SU-DHL-6 (cell line): ENCODE measurements around the gene DGLUCY.

ENCODE experiments used
- EZH2phosphoT487 ChIP-seq: fragments of 200-600 bp; sonication (generic), shearing (Covaris generic); conservative IDR thresholded peaks from 2 replicates; pipeline ENCODE4 v1.6.1; 2018; ENCODE audit warnings: mild to moderate bottlenecking, antibody characterized with exemption, low read length, moderate library complexity, mixed read lengths
- TF ChIP-seq, protein P1 (sequence below): fragments of 200-600 bp; sonication (generic); IDR thresholded peaks from one replicate; pipeline ENCODE4 v1.5.1; 2017; ENCODE audit warnings: antibody characterized with exemption, mild to moderate bottlenecking, low read length, moderate library complexity; ENCODE audit not compliant: insufficient read depth, poor library complexity, severe bottlenecking

DNA sequence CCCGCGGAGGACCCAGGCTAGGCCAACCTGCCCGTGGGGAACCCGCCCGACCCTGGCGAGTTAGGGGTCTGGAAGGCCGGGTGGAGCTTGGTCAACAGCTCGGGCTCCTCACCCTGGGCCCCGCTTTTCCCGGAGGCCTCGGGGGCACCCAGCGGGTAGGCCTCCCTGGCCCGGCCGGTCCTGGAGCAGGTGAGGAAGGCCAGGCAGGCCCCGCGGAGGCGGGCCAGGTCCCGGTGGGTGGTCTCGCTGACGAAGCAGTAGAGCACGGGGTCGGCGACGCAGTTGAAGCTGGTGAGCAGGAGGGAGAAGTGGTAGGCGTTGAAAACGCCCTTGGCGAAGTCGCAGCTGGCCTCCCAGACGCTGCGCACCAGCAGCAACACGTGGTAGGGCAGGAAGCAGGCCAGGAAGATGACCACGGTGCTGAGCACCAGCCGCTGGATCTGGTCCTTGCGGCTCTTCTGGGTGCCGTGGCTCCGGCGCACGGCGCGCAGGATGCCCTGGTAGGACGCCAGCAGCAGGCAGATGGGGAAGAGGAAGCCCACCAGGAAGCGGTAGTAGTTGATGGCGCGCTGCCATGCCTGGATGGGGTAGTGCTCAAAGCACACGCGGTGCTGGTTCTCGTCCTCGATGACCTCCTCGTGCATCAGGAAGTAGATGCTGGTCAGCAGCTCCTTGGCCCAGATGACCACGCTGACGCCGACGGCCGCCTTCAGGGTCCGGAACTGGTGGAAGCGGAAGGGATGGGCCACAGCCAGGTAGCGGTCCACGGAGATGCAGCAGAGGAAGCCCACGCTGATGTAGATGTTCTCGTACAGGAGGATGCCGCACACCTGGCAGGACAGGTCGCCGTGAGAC, 120.3 kb downstream of the DGLUCY start:
- TF ChIP-seq, protein P1, sequence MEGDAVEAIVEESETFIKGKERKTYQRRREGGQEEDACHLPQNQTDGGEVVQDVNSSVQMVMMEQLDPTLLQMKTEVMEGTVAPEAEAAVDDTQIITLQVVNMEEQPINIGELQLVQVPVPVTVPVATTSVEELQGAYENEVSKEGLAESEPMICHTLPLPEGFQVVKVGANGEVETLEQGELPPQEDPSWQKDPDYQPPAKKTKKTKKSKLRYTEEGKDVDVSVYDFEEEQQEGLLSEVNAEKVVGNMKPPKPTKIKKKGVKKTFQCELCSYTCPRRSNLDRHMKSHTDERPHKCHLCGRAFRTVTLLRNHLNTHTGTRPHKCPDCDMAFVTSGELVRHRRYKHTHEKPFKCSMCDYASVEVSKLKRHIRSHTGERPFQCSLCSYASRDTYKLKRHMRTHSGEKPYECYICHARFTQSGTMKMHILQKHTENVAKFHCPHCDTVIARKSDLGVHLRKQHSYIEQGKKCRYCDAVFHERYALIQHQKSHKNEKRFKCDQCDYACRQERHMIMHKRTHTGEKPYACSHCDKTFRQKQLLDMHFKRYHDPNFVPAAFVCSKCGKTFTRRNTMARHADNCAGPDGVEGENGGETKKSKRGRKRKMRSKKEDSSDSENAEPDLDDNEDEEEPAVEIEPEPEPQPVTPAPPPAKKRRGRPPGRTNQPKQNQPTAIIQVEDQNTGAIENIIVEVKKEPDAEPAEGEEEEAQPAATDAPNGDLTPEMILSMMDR, result no peak
- no peak for TF ChIP-seq EZH2phosphoT487
